Renal cortex interstitium (tissue), 11 donors: ENCODE data around the gene TP73. TPM values are rescaled to one million over a fixed set of nuclear protein-coding genes. Genes with fewer than 3 reads are reported as not detected.

Experiments used
- DNase-seq, 11 donors: peaks; one replicate each; pipeline ENCODE4 v3.0.0-alpha.2; 2013; ENCODE audit warnings: low read depth in 9 of 11, low spot score in 4 of 11; ENCODE audit errors: extremely low read depth in 1 of 11
- polyA plus RNA-seq, 3 donors: library from polyadenylated mRNA; unstranded; fragments of 120-200 nt; gene quantifications; one replicate each; pipeline ENCODE4 v1.2.1, GENCODE V29; 2013; ENCODE audit not compliant: insufficient read length in 3 of 3

The TP73 gene
- polyA plus RNA-seq, 3 donors, result 0.37 to 0.73 (median 0.73) TPM

DNA sequence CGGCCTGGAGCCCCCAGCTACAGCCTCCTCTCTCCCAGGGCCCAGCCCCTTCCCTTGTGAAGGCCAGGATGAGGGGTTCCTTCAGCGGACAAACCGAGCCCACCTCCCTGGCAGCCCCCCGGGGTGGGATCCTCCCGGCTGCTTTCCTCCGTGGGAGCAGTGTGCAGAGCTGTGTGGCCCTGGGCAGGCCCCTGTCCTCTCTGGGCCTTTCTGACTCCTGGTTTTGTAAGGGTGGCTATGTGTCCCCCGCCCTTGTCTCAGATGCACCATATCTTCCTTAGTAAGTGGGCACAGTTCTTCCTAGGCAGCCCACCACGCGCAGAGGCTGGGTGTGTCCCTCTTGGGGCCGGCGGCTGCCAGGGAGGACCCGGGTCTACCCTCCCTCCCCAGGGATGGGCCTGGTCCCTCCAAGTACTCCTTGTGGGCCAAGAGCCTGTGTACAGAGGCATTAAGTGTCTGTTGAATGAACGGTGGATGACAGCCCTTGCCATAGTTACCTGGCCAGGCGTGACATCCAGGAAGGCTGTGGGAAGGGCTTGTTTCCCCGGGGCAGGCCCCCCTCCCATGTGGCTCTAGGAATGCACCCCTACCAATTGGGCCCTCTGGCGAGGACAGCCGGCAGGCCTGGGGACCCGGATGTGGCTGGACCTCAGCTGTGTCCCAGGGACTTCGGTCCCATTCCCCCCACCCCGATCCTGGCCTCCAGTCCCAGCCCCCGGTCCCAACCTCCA lies 124.1 kb downstream of the TP73 start:
- DNase-seq, result no peak

DNA sequence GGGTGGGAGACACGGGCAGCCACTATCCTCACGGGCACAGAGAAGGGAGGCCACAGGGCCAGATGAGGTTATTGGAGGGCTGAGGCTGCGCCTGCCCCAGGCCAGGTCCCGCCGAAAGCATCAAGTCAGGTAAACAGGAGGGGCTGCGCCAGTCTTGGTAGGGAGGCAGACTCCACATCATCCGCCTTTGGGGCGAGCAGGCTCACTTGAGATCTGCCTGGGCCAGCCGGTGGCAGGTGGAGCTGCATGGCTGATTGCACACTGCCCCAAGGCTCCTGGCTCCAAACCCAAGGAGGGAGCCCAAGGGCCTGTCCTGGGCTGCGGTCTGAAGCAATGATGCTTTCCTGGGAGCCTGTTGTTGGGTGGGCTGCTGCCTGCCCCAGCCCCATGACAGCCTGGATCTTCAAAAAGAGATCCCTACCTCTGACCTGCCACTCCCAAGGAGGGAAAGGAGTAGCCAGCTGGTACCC lies 124.8 kb downstream of the TP73 start:
- DNase-seq, result no peak

DNA sequence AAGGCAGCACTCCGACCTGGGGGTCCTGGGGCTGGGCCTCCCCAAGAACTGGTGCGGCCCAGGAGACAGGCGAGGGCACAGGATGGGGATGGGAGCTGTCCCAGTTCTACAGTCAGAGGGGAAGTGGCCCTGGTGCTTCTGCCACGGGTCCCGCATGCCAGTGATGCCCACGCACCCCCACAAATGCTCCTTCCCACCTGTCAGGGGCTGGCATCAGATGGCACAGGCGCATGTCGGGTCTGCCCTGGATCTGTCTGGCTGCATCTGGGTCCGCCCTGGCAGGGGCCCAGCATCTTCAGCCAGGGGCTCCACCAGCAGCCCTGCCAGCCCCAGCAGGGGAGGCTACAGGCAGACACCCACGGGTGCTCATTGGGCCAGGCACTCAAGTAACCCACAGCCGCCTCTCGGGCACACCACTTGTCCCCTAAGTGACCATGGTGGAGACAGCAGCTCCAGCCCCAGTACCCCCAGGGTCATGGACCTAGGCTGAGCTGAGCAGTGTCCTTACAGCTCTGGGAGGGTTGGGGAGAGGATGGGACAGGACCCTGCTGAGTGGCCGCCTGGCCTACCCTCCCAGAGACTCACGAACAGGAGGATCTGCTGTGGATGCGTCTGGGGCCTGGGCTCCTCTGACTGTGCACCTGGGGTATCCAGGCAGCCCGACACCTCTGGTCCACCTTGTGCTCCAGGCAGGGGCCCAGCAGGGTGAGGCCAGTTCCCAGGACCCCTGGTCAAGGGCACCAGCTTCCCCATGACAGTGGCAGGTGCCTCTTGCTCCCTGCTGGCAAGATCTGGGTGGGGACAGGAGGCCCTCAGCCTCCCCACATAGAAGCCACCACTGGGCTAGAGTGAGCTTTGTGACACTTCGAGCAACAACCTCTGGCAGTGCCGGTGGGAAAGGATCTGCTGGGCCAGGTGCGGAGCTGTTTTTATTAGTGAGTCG lies 125.6 kb downstream of the TP73 start:
- DNase-seq, result no peak

DNA sequence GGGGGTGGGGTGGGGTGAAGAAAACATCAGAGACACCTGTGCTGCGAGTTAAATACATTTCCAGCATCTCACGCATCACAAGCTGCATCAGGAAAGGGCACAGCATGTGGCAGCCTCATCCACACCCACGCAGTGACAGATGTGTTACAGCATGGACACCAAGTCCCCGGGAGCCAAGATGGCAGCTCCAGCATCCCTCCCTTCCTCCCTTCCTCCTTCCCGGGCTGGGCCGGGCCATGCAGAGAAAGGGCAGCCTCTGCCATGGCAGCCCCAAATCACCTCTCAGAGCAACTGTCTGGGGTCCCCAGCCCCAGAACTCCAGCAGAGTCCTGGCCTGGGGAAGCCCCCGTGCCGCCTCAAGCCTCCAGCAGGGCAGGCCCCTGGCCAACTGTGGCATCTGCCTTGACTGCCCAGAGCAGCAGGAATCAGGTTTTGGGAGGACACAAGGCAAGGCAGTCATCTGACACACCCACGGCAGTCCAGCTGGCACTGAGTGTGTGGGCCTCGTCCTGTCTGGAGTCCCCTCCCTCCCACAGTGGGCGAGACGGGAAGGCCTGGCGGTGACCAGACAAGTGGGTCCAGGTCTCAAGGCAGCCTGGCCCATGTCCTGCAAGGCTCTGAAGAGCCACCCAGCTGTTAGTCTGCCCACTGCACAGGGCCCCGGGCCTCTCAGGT lies 126.4 kb downstream of the TP73 start:
- DNase-seq, result no peak

DNA sequence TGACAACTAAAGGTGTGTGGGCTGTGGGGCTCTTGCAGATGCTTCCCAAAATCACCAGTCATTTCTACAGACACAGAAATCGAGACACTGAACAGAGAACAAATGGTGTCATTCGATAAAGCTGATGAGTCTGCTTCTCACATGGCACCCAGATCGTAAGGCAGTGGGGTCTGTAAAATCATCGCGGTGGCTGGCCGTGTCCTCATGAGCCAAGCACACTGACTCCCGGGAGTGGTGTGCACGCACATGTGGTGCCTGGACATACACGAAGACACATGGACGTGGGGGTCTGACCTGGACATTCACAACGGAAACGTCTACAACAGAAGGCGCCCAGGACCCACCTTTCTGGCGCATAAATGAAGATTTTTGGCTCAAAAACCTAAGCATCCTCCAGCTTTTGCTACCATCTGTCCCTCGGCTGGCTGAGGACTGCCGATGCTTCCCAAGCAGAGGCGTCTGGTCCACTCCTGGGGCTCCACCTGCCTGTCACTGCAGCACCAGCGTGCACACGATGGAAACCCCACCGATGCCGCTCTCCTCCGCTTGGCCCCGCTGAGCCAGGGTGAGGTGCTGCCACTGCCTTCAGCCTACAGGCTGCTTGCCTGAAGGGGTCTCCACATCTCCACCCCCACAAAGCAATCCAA lies 127.1 kb downstream of the TP73 start:
- no peak for DNase-seq

DNA sequence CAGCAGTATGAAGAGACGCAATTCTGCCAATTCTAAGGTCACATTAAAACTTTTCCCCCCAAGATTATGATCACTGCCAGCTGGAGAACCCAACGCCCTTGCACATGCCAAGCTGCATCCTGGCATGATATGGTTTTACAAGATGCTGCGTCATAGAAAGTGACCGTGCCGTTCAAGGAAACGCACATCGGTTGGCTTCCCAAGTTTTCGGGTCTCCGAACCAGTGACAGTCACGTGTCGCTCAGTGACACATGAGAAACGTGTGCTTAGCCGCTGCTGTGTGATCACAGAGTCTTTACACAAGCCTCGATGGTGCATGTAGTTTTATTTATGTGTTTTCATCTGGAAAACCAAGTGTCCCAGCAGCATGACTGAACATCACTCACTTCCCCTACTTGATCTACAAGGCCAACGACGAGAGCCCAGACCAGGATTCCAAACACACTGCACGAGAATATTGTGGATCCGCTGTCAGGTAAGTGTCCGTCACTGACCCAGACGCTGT lies 127.6 kb downstream of the TP73 start:
- DNase-seq, result no peak

DNA sequence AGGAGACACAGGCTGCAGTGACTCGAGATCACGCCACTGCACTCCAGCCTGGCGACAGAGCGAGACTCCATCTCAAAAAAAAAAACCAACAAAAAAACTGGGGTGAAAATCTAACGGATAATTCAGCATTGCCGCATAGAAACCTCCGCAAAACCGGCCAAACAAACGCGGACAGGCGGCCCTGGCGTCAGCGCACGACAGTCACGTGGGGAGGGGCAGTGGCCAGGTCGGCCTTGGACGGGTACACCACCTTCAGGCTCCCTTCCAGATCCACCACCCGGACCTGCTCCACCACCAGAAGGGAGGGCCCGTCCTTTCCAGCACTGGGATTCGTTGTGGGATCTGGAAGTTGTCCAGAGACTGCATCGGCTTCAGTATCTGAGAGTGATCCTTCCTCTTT lies 128.6 kb downstream of the TP73 start:
- no peak for DNase-seq

DNA sequence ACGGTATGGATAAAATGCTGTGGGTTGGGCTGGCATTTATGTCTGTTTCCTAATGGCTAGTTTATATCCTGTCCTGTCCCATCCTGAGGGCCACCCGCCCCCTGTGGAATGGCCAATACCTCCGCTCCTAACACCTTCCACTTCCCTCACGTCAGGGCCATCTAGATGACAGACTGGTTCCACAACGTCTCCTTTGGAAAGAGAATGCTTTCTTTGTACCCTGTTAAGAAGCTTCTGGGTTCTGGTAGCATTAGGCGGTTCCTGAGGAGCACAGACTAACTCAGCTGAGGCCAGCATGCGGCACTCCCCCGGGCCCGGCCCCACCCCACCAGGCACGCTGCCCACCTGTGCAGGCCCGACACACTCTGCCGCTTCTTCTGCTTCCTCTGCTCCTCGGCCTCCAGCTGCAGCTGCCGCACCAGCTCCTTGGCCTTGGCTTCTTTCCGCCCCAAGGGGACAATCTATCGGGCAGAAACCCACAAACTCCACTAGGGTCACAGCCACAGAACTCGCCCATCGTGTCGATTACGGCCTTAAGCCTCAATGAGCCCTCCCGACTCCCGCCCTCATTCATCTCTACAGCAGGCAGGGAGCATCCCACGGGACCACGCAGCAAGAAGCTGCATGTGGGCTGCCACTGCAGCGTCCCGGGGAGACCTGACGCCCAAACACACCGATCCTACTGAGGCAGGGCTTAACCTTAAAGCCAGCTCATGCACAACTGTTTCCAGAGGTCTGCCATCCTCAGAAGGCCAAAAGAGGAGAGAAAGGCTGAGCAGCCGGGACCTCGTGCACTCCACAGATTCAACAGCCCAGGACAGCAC lies 131.5 kb downstream of the TP73 start:
- no peak for DNase-seq

DNA sequence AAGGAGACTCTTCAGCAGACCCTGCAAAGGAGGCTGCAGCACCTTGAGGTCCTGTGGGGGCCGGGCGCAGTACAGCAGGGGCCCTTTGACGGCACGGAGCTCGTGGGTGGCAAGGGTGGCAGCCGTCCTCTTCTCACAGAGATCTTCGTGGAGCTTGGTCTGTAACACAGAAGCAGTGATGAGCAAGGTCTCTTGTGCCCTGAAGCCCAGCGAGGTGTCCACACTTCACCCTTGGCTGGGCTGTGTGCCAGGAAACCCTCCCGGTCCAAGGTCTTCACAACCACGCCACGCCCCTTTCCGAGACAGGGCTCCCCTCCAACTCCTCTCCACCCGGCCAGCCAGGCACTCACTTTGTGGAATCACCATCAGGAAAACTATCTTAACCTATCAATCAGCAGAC lies 132.7 kb downstream of the TP73 start:
- no peak for DNase-seq

DNA sequence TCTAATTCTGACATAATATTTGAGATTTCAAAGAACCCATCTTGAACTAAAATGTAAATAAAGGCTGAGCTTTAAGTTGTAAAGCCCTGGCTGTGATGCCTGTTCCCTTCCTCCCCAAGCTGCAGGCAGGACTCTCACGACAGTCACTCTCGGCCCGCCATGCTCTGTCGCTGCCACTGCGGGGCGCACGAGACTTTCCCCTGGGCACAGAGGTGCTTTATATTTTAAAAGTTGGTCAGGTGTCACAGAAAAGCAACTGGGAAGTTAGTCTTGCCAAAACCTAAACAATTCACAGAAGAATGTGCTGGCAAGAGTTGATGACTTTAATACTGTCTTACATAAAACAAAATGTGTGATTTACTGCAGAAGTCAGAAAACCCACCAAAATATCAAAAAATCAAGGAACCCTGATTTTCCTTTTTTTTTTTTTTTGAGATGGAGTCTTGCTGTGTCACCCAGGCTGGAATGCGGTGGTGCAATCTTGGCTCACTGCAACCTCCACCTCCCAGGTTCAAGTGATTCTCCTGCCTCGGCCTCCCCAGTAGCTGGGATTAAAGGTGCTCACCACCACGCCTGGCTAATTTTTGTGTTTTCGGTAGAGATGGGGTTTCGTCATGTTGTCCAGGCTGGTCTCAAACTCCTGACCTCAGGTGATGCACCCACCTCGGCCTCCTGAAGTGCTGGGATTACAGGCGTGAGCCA lies 133.3 kb downstream of the TP73 start:
- no peak for DNase-seq

Other genes with a start within 250 kb of the TP73 start
- 10 to 100 TPM; 15.8 to 28.0 (median 18.3) TPM for gene ARHGEF16, start 197.9 kb upstream of the TP73 start, polyA plus RNA-seq
- gene MEGF6, start 41.0 kb upstream of the TP73 start, polyA plus RNA-seq, result 10 to 100 TPM in 2 of 3 donors, 1 to 10 TPM in 1; 8.5 to 15.3 (median 14.6) TPM
- gene TPRG1L, start 27.5 kb upstream of the TP73 start, polyA plus RNA-seq, result 10 to 100 TPM; 42.9 to 44.1 (median 43.2) TPM
- 10 to 100 TPM; 16.1 to 24.3 (median 19.0) TPM for gene WRAP73, start 2.4 kb upstream of the TP73 start, polyA plus RNA-seq
- gene CCDC27, start 99.9 kb downstream of the TP73 start, polyA plus RNA-seq, result under 1 TPM; 0.31 to 0.59 (median 0.32) TPM
- 10 to 100 TPM; 10.2 to 24.0 (median 21.7) TPM for gene SMIM1, start 120.2 kb downstream of the TP73 start, polyA plus RNA-seq
- gene LRRC47, start 144.0 kb downstream of the TP73 start, polyA plus RNA-seq, result 10 to 100 TPM; 63.9 to 68.1 (median 66.4) TPM
- gene CEP104, start 204.7 kb downstream of the TP73 start, polyA plus RNA-seq, result 10 to 100 TPM; 38.0 to 50.6 (median 41.0) TPM
- gene DFFB, start 205.0 kb downstream of the TP73 start, polyA plus RNA-seq, result 1 to 10 TPM; 7.8 to 9.5 (median 7.9) TPM
- gene C1orf174, start 247.8 kb downstream of the TP73 start, polyA plus RNA-seq, result 10 to 100 TPM; 25.0 to 31.0 (median 28.0) TPM